Gastroesophageal sphincter (tissue), 3 donors: ENCODE results near the gene TXNDC11.

Experiments
- POLR2A ChIP-seq, 2 donors: fragments of 450-650 bp; IDR thresholded peaks; one replicate each; pipeline ENCODE4 v1.6.1; 2017; ENCODE audit warnings: antibody characterized with exemption in 2 of 2, mild to moderate bottlenecking in 2 of 2, moderate library complexity in 1 of 2
- TF ChIP-seq, protein P1 (sequence below), 4 experiments: fragments of 200-600 bp in 2 of 4; fragments of 450-650 bp in 2 of 4; sonication (generic) in 1 of 4; IDR thresholded peaks; one replicate each; pipeline ENCODE4 v1.5.1; 2017 to 2019; ENCODE audit warnings: antibody characterized with exemption in 4 of 4, mild to moderate bottlenecking in 2 of 4, moderate library complexity in 2 of 4

DNA sequence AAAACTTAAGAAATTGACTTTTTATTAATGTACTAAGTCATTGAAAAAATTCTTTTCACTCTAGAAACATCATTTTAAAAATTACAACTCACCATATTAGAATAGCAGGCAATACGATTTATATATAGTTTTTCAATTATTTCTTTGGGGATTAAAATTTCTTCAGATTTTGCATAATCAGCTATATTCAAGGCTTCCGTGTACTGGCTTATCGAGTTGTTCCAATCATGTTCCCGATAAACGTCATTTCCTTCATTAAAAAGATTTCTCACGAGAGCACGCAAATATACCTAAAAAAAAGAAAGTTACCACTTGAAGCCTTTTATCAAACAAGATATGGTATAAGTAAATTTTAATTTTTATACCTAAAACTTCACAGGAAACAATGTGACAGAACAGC lies 36.4 kb upstream of the TXNDC11 start:
- no peak for TF ChIP-seq POLR2A (IDR thresholded peaks at IDR 0.05)
- TF ChIP-seq, protein P1, sequence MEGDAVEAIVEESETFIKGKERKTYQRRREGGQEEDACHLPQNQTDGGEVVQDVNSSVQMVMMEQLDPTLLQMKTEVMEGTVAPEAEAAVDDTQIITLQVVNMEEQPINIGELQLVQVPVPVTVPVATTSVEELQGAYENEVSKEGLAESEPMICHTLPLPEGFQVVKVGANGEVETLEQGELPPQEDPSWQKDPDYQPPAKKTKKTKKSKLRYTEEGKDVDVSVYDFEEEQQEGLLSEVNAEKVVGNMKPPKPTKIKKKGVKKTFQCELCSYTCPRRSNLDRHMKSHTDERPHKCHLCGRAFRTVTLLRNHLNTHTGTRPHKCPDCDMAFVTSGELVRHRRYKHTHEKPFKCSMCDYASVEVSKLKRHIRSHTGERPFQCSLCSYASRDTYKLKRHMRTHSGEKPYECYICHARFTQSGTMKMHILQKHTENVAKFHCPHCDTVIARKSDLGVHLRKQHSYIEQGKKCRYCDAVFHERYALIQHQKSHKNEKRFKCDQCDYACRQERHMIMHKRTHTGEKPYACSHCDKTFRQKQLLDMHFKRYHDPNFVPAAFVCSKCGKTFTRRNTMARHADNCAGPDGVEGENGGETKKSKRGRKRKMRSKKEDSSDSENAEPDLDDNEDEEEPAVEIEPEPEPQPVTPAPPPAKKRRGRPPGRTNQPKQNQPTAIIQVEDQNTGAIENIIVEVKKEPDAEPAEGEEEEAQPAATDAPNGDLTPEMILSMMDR (IDR thresholded peaks at IDR 0.05): no peak
